ENCODE measurements around the gene EHD3. TPM values are rescaled to one million over a fixed set of nuclear protein-coding genes. Genes with fewer than 3 reads are reported as not detected.
"Not testable (repeated sequence)": the region's sequence is repeated elsewhere in the genome, so short reads cannot be mapped to it uniquely, and the experiment has no call there.

The EHD3 gene
- total and polyA plus RNA-seq, 10 donors = 4.6 to 27.2 (median 14.2) TPM

GRCh38 chr2:31277621-31278020, 43.7 kb downstream of the EHD3 start:
- DNase-seq = no peak
- H3K4me3 ChIP-seq = no peak overlapping the region
- TF ChIP-seq POLR2AphosphoS5 (IDR thresholded peaks at IDR 0.05) (no peak), CTCF (IDR thresholded peaks at IDR 0.05 in 8 of 11, conservative IDR thresholded peaks at IDR 0.05 in 3 of 11) (no peak), POLR2A (IDR thresholded peaks at IDR 0.05) (no peak)
- H3K27ac ChIP-seq = no peak overlapping the region
- intact Hi-C loops (cut with DNase I; ENCODE audit: low total_unique reads) = no loop called here
- peaks cover 0 to 7% (median 0%) of the 10 kb centered on the region in 6 donors for H3K4me1 ChIP-seq
- WGBS, 5 donors = 63 to 76% (median 69%) methylated on average over 4 of the region's 4 CpGs
- no peaks in the 10 kb centered on the region for H3K36me3 ChIP-seq
- no peaks in the 10 kb centered on the region for H3K9me3 ChIP-seq
- peaks cover 0 to 12% (median 0%) of the 10 kb centered on the region in 7 donors for H3K27me3 ChIP-seq (replicated peaks in 1 of 7)

- H3K4me1 ChIP-seq = no peaks in the 10 kb centered on the region
- no peaks in the 10 kb centered on the region for H3K36me3 ChIP-seq
- 83 to 90% (median 89%) methylated on average over 2 of the region's 2 CpGs for WGBS, 5 donors
- H3K27ac ChIP-seq = no peak overlapping the region
- H3K9me3 ChIP-seq = no peaks in the 10 kb centered on the region
- no peaks in the 10 kb centered on the region for H3K27me3 ChIP-seq (replicated peaks in 1 of 7)
- no peak for DNase-seq
- TF ChIP-seq CTCF (IDR thresholded peaks at IDR 0.05 in 8 of 11, conservative IDR thresholded peaks at IDR 0.05 in 3 of 11) = no peak
- no peak for TF ChIP-seq POLR2A (IDR thresholded peaks at IDR 0.05)
- no peak for TF ChIP-seq POLR2AphosphoS5 (IDR thresholded peaks at IDR 0.05)
- intact Hi-C loops (cut with DNase I; ENCODE audit: low total_unique reads) = no loop called here
- no peak overlapping the region for H3K4me3 ChIP-seq
Measured at GRCh38 chr2:31282634-31283033, 48.7 kb downstream of the EHD3 start.

GRCh38 chr2:31283193-31283919, 49.4 kb downstream of the EHD3 start:
- H3K4me3 ChIP-seq; H3K27me3 ChIP-seq (replicated peaks in 1 of 7); H3K36me3 ChIP-seq; H3K9me3 ChIP-seq; H3K4me1 ChIP-seq; H3K27ac ChIP-seq; DNase-seq; intact Hi-C loops (cut with DNase I; ENCODE audit: low total_unique reads): not testable (repeated sequence)
- WGBS, 5 donors = 69 to 78% (median 72%) methylated on average over 5 to 7 of the region's 7 CpGs

- Histone ChIP-seq H3K9me3 (no peaks in the 10 kb centered on the region), H3K27ac (no peak overlapping the region), H3K4me1 (no peaks in the 10 kb centered on the region), H3K27me3 (replicated peaks in 1 of 7) (no peaks in the 10 kb centered on the region), H3K4me3 (no peak overlapping the region), H3K36me3 (no peaks in the 10 kb centered on the region)
- WGBS, 5 donors = 88 to 100% (median 92%) methylated on average over 2 of the region's 2 CpGs
- no peak for DNase-seq
- no peak for TF ChIP-seq POLR2A (IDR thresholded peaks at IDR 0.05)
- no peak for TF ChIP-seq CTCF (IDR thresholded peaks at IDR 0.05 in 8 of 11, conservative IDR thresholded peaks at IDR 0.05 in 3 of 11)
- no peak for TF ChIP-seq POLR2AphosphoS5 (IDR thresholded peaks at IDR 0.05)
- intact Hi-C loops (cut with DNase I; ENCODE audit: low total_unique reads) = no loop called here
Measured at GRCh38 chr2:31284107-31284506, 50.2 kb downstream of the EHD3 start.

All from spleen (tissue), 11 donors.